ENCODE results near the gene CHMP3. TPM values are rescaled to one million over a fixed set of nuclear protein-coding genes. Genes with fewer than 3 reads are reported as not detected.

CHMP3 gene
- total RNA-seq, 1 donor from 2014 or later: 75.8 TPM

DNA sequence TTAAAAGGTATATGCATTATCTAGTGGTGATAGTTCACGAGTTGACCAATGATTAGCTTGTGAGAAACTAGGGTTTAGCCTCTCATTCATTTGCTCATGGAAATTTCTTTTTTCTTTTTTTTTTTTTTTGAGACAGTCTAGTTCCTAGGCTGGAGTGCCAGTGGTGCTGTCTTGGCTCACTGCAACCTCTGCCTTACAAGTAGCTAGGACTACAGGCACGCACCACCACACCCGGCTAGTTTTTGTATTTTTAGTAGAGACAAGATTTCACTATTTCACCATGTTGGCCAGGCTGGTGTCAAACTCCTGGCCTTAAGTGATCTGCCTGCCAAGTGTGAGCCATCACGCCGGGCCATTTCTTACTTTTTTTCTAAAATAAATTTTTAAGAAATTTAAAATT lies 108.1 kb downstream of the CHMP3 start:
- H3K27ac Mint-ChIP-seq: no peak overlapping the region
- peaks cover 55% of the 10 kb centered on the region for H3K36me3 Mint-ChIP-seq
- no peak for DNase-seq (ENCODE audit: low spot score in 2 of 2, unreplicated experiment in 2 of 2)
- H3K27me3 Mint-ChIP-seq (ENCODE audit: low read depth): no peaks in the 10 kb centered on the region
- TF ChIP-seq, protein P1, sequence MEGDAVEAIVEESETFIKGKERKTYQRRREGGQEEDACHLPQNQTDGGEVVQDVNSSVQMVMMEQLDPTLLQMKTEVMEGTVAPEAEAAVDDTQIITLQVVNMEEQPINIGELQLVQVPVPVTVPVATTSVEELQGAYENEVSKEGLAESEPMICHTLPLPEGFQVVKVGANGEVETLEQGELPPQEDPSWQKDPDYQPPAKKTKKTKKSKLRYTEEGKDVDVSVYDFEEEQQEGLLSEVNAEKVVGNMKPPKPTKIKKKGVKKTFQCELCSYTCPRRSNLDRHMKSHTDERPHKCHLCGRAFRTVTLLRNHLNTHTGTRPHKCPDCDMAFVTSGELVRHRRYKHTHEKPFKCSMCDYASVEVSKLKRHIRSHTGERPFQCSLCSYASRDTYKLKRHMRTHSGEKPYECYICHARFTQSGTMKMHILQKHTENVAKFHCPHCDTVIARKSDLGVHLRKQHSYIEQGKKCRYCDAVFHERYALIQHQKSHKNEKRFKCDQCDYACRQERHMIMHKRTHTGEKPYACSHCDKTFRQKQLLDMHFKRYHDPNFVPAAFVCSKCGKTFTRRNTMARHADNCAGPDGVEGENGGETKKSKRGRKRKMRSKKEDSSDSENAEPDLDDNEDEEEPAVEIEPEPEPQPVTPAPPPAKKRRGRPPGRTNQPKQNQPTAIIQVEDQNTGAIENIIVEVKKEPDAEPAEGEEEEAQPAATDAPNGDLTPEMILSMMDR (IDR thresholded peaks at IDR 0.05; ENCODE audit: unreplicated experiment): no peak
- H3K4me1 Mint-ChIP-seq: no peaks in the 10 kb centered on the region
- peaks cover 3% of the 10 kb centered on the region for H3K9me3 Mint-ChIP-seq
- no peak overlapping the region for H3K4me3 Mint-ChIP-seq

DNA sequence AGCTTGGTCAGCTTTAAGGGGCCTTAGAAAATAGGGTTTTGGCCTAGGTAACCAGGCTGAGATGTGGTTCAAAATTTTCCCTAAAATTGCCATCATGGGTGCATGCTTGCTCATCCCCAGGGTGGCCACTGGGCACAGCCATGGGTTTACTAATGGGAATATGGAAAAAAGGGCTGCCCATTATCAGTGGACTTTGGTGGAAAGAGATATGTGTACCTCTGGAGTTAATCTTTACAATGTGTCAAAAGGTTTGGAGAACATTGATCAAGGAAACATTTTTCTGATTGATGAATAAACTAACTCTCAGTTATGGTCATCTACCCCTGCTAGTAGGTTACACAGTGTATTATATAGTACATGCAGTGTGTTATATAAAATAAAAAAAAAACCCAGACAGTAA lies 109.0 kb downstream of the CHMP3 start:
- Mint-ChIP-seq H3K4me1 (peaks cover 5% of the 10 kb centered on the region), H3K9me3 (peaks cover 3% of the 10 kb centered on the region), H3K4me3 (no peak overlapping the region), H3K36me3 (peaks cover 59% of the 10 kb centered on the region), H3K27me3 (ENCODE audit: low read depth) (no peaks in the 10 kb centered on the region), H3K27ac (peak overlapping the region; percentile 36)
- TF ChIP-seq, protein P1 (IDR thresholded peaks at IDR 0.05; ENCODE audit: unreplicated experiment): no peak
- DNase-seq (ENCODE audit: low spot score in 2 of 2, unreplicated experiment in 2 of 2): no peak

DNA sequence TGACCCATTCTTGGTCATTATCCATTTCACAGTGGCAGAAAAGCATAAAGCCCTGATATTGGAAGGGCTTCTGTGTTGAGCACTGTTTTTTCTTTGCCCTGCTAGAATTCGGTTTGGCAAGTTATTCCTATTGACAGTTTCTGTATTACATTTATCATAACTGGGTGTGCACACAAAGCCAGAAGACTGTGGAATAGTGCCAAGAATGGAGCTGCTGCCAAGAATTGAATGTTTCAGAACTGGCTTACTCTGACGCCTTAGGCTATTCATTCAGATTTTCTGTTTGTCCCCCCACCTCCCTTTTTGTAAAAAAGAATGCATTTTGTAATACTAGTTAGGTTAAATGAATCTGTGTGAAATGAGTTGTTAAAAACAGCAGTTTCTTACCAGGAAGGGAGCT lies 109.4 kb downstream of the CHMP3 start:
- DNase-seq (ENCODE audit: low spot score in 2 of 2, unreplicated experiment in 2 of 2): no peak
- TF ChIP-seq, protein P1 (IDR thresholded peaks at IDR 0.05; ENCODE audit: unreplicated experiment): no peak
- Mint-ChIP-seq H3K36me3 (peaks cover 57% of the 10 kb centered on the region), H3K9me3 (peaks cover 3% of the 10 kb centered on the region), H3K27me3 (ENCODE audit: low read depth) (no peaks in the 10 kb centered on the region), H3K4me1 (peaks cover 7% of the 10 kb centered on the region), H3K4me3 (no peak overlapping the region), H3K27ac (peak overlapping the region; percentile 4)

Other genes starting within 250 kb of the CHMP3 start
- 1.1 to 1.9 TPM (median 1.8 TPM) in 3 replicates for gene REEP1, start 225.8 kb downstream of the CHMP3 start, total RNA-seq
- 103 to 113 TPM (median 108 TPM) in 3 replicates for gene KDM3A, start 122.1 kb downstream of the CHMP3 start, total RNA-seq
- 39.2 to 41.2 TPM (median 39.4 TPM) in 3 replicates for gene RNF103, start 60.4 kb upstream of the CHMP3 start, total RNA-seq
- 41.0 to 44.3 TPM (median 43.9 TPM) in 3 replicates for gene RMND5A, start 156.8 kb upstream of the CHMP3 start, total RNA-seq
- 0.31 to 0.38 TPM (median 0.36 TPM) in 3 replicates for gene CD8A, start 227.5 kb upstream of the CHMP3 start, total RNA-seq

All from mesothelial cell of epicardium (in vitro differentiated cells).